CD14-positive monocyte (primary cell): ENCODE measurements around the gene MADCAM1. TPM values are rescaled to one million over a fixed set of nuclear protein-coding genes. Genes with fewer than 3 reads are reported as not detected.

Experiments
- DNase-seq, 3 donors: peaks; one replicate each; pipeline ENCODE4 v3.0.0-alpha.2; 2011 to 2022
- H2AFZ ChIP-seq: 2 replicates; pipeline ENCODE4 v1.6.0; 2012; ENCODE audit warnings: mild to moderate bottlenecking, low read depth, low read length, inconsistent platforms; ENCODE audit not compliant: insufficient read depth, poor library complexity, severe bottlenecking
- H3K27ac ChIP-seq, 2 donors: 1 replicate in 1 of 2; 2 replicates in 1 of 2; pipeline ENCODE4 v1.5.1; 2012 to 2013; ENCODE audit warnings: low read length in 2 of 2, control low read depth in 1 of 2, inconsistent platforms in 1 of 2, low read depth in 1 of 2, mild to moderate bottlenecking in 1 of 2
- H3K27me3 ChIP-seq, 2 donors: one replicate each; pipeline versions ENCODE4 v1.6.0 to v1.6.1; 2011 to 2013; ENCODE audit warnings: low read length in 2 of 2; ENCODE audit not compliant: control insufficient read depth in 2 of 2, insufficient read depth in 2 of 2
- H3K36me3 ChIP-seq, 2 donors: replicated peaks in 1 of 2; 1 replicate in 1 of 2; 2 replicates in 1 of 2; pipeline versions ENCODE4 v1.5.1 to v1.6.1; 2012 to 2013; ENCODE audit warnings: low read length in 2 of 2, control low read depth in 1 of 2, inconsistent platforms in 1 of 2, mild to moderate bottlenecking in 1 of 2; ENCODE audit not compliant: insufficient read depth in 2 of 2, control insufficient read depth in 1 of 2
- H3K4me1 ChIP-seq, 2 donors: 1 replicate in 1 of 2; 2 replicates in 1 of 2; pipeline versions ENCODE4 v1.5.1 to v1.6.1; 2012 to 2013; ENCODE audit warnings: low read length in 2 of 2, control low read depth in 1 of 2, inconsistent platforms in 1 of 2, mild to moderate bottlenecking in 1 of 2, moderate library complexity in 1 of 2; ENCODE audit not compliant: insufficient read depth in 2 of 2, control insufficient read depth in 1 of 2
- H3K4me2 ChIP-seq: replicated peaks from 2 replicates; pipeline ENCODE3; 2012; ENCODE audit warnings: low read length, moderate library complexity, mild to moderate bottlenecking; ENCODE audit not compliant: poor library complexity, severe bottlenecking; ENCODE audit errors: extremely low read depth
- H3K4me3 ChIP-seq, 3 experiments: fragments of 200-600 bp in 1 of 3; sonication (generic) in 1 of 3; replicated peaks in 1 of 3; 1 replicate in 2 of 3; 2 replicates in 1 of 3; pipeline ENCODE4 v1.5.1; 2011 to 2013; ENCODE audit warnings: low read length in 3 of 3, mild to moderate bottlenecking in 3 of 3, control low read depth in 2 of 3, low read depth in 2 of 3, inconsistent platforms in 1 of 3, moderate library complexity in 1 of 3
- H3K79me2 ChIP-seq: 2 replicates; pipeline ENCODE4 v1.6.0; 2012; ENCODE audit warnings: mild to moderate bottlenecking, control low read depth, inconsistent platforms, low read length, moderate library complexity; ENCODE audit not compliant: insufficient read depth
- H3K9ac ChIP-seq: 2 replicates; pipeline ENCODE4 v1.6.0; 2017; ENCODE audit warnings: low read length, mild to moderate bottlenecking; ENCODE audit not compliant: insufficient read depth, poor library complexity, severe bottlenecking
- H3K9me3 ChIP-seq, 2 donors: replicated peaks in 1 of 2; 1 replicate in 1 of 2; 2 replicates in 1 of 2; pipeline versions ENCODE4 v1.5.1 to v1.6.1; 2012 to 2013; ENCODE audit warnings: low read length in 2 of 2, control low read depth in 1 of 2; ENCODE audit not compliant: control insufficient read depth in 1 of 2, insufficient read depth in 1 of 2
- H4K20me1 ChIP-seq: 2 replicates; pipeline ENCODE4 v1.6.0; 2012; ENCODE audit warnings: mild to moderate bottlenecking, low read length, control low read depth, moderate library complexity; ENCODE audit not compliant: insufficient read depth
- H3K27ac Mint-ChIP-seq, 7 donors: one replicate each; pipeline ENCODE4 v1.8.0; 2020; ENCODE audit warnings: mild to moderate bottlenecking in 7 of 7, mixed read lengths in 7 of 7, moderate library complexity in 6 of 7, inconsistent platforms in 2 of 7
- H3K27me3 Mint-ChIP-seq, 3 donors: one replicate each; pipeline ENCODE4 v1.8.0; 2021 to 2022; ENCODE audit warnings: low read depth in 3 of 3, mild to moderate bottlenecking in 3 of 3, mixed read lengths in 3 of 3, moderate library complexity in 3 of 3, inconsistent platforms in 1 of 3
- H3K36me3 Mint-ChIP-seq, 2 donors: one replicate each; pipeline ENCODE4 v1.8.0; 2020; ENCODE audit warnings: mixed read lengths in 2 of 2, inconsistent platforms in 1 of 2, mild to moderate bottlenecking in 1 of 2
- H3K4me1 Mint-ChIP-seq: one replicate; pipeline ENCODE4 v1.8.0; 2020; ENCODE audit warnings: mild to moderate bottlenecking, mixed read lengths
- H3K4me3 Mint-ChIP-seq, 2 donors: one replicate each; pipeline ENCODE4 v1.8.0; 2020; ENCODE audit warnings: mild to moderate bottlenecking in 2 of 2, mixed read lengths in 2 of 2, moderate library complexity in 1 of 2
- H3K9me3 Mint-ChIP-seq, 7 donors: one replicate each; pipeline ENCODE4 v1.8.0; 2020 to 2022; ENCODE audit warnings: mixed read lengths in 7 of 7, mild to moderate bottlenecking in 6 of 7, moderate library complexity in 6 of 7, inconsistent platforms in 2 of 7
- CTCF ChIP-seq: fragments of 200-600 bp; IDR thresholded peaks from one replicate; pipeline ENCODE4 v1.8.0; 2022; ENCODE audit warnings: antibody characterized with exemption, mild to moderate bottlenecking
- WGBS: methylation state at CpG from one replicate; pipeline ENCODE4 v1.1.5; 2013; ENCODE audit warnings: missing lambda C conversion rate; ENCODE audit not compliant: insufficient coverage; 5-methylcytosine and 5-hydroxymethylcytosine counted together
- intact Hi-C, 2 donors: fragments of 100-400 bp; cut with micrococcal nuclease; formaldehyde crosslinking; loops; one replicate each; pipeline versions ENCODE4 v1.15.0 to v1.15.1; 2023
- polyA plus RNA-seq, 3 donors: library from polyadenylated mRNA; depleted of rRNA in 1 of 3; unstranded in 2 of 3; stranded (reverse) in 1 of 3; fragments of 300-500 nt in 2 of 3; fragments of >200 nt in 1 of 3; fragmentation: Illumina TruSeq in 2 of 3; gene quantifications; 1 replicate in 2 of 3; 2 replicates in 1 of 3; pipeline ENCODE4 v1.2.3, GENCODE V29; 2012 to 2021

MADCAM1 gene
- polyA plus RNA-seq, 3 donors, result 0.17 TPM; not detected in 2

DNA sequence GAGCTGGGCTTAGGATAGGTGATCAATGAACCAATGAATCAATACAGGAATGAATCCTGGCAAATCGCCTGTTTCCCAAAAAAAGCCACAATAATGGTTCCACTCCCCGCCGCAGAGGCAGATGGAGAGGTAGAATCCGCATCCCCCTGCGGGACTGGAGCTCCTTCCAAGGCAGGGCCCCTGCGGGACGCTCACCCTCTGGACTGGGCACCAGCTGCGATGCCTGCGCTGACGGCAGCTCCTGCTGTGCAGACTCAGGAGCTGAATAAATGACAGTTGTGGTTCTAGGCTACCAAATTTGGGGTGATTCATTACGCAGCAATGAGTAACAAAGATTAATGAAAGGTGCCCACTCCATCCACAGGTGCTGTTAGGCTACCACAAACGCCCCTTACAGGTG lies 26.4 kb downstream of the MADCAM1 start:
- H3K9me3 Mint-ChIP-seq, result peaks cover 0 to 16% (median 10%) of the 10 kb centered on the region in 7 donors
- no peak overlapping the region for H2AFZ ChIP-seq
- no peaks in the 10 kb centered on the region for H3K4me1 ChIP-seq
- 99% methylated on average over 9 of the region's 12 CpGs for WGBS
- no peak for TF ChIP-seq CTCF
- no peak overlapping the region for H3K4me2 ChIP-seq
- peaks cover 0 to 2% of the 10 kb centered on the region in 2 donors for H3K27me3 ChIP-seq
- no peaks in the 10 kb centered on the region for H3K36me3 ChIP-seq
- no peak overlapping the region for H3K27ac ChIP-seq
- H3K9ac ChIP-seq, result no peak overlapping the region
- intact Hi-C loops, result no loop called here
- no peak for DNase-seq
- H3K4me3 Mint-ChIP-seq, result no peak overlapping the region
- no peaks in the 10 kb centered on the region for H3K36me3 Mint-ChIP-seq
- peaks cover 4 to 33% (median 33%) of the 10 kb centered on the region in 3 donors for H3K27me3 Mint-ChIP-seq
- no peaks in the 10 kb centered on the region for H3K79me2 ChIP-seq
- no peaks in the 10 kb centered on the region for H3K4me1 Mint-ChIP-seq
- no peaks in the 10 kb centered on the region for H4K20me1 ChIP-seq
- H3K9me3 ChIP-seq, result peaks cover 0 to 4% of the 10 kb centered on the region in 2 donors
- H3K4me3 ChIP-seq, result no peak overlapping the region
- H3K27ac Mint-ChIP-seq, result no peak overlapping the region

DNA sequence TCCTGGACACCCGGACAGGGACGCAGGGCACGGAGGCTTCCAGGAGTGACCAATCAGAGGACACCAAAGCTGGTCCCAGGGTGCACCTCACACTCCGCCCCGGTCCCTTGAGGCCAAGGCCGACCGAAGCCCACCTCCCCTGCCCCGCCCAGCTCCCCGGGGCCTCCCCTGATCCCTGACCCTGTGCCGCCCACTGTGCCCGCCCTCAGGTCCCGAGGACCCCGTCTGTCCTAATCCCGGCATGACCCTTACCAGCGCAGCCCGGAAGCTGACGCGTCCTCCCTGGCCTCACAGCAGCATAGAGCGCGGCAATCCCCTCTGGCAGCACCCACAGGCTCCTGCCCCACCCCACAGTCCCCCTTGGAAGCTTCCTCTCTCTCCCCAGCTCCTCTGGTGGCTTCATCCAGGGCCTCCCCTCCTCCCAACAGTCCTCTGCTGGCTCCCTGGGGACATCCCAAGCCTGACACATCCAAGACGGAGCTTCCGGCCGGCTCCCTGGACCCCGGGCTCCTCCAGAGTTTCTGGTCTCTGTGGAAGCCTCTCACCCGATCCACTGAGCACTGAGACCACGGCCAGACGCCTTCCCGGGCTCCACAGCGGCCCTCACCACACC lies 27.9 kb downstream of the MADCAM1 start:
- Histone ChIP-seq H3K4me2 (no peak overlapping the region), H3K4me3 (no peak overlapping the region), H3K79me2 (no peaks in the 10 kb centered on the region), H3K36me3 (no peaks in the 10 kb centered on the region), H3K27ac (no peak overlapping the region), H3K27me3 (peaks cover 0 to 2% of the 10 kb centered on the region in 2 donors), H3K4me1 (no peaks in the 10 kb centered on the region), H4K20me1 (no peaks in the 10 kb centered on the region), H2AFZ (no peak overlapping the region), H3K9me3 (peaks cover 0 to 4% of the 10 kb centered on the region in 2 donors), H3K9ac (no peak overlapping the region)
- intact Hi-C loops, result no loop called here
- H3K9me3 Mint-ChIP-seq, result peaks cover 0 to 20% (median 14%) of the 10 kb centered on the region in 7 donors
- no peak overlapping the region for H3K27ac Mint-ChIP-seq
- peaks cover 4 to 29% (median 21%) of the 10 kb centered on the region in 3 donors for H3K27me3 Mint-ChIP-seq
- H3K36me3 Mint-ChIP-seq, result no peaks in the 10 kb centered on the region
- WGBS, result 87% methylated on average over 27 of the region's 29 CpGs
- TF ChIP-seq CTCF, result no peak
- no peak for DNase-seq
- peaks cover 3% of the 10 kb centered on the region for H3K4me1 Mint-ChIP-seq
- no peak overlapping the region for H3K4me3 Mint-ChIP-seq
